B cell (primary cell): Measurements from ENCODE around the gene DTX4. TPM values are rescaled to one million over a fixed set of nuclear protein-coding genes. Genes with fewer than 3 reads are reported as not detected.

Source experiments
- ATAC-seq: fragments of 200-7000 bp; cut with Tn5 transposase; one replicate; pipeline ENCODE4 v1.10.0; 2021; ENCODE audit warnings: low read depth, mild to moderate bottlenecking, moderate number of reproducible peaks, moderate library complexity
- CTCF ChIA-PET: fragments of 350-600 bp; sonication (Branson Sonifier 250); formaldehyde crosslinking; loops from one replicate; lab custom pipeline; 2021; ENCODE audit warnings: antibody characterized with exemption, inconsistent platforms; lab: Charles Lee
- POLR2A ChIA-PET: fragments of 350-600 bp; sonication (Branson Sonifier 250); formaldehyde crosslinking; loops from one replicate; lab custom pipeline; 2021; ENCODE audit warnings: antibody characterized with exemption; lab: Charles Lee
- DNase-seq: peaks from one replicate; pipeline ENCODE4 v3.0.0; 2013
- H2AFZ ChIP-seq: 2 replicates; pipeline ENCODE4 v1.6.1; 2012; ENCODE audit warnings: mild to moderate bottlenecking, low read depth, low read length; ENCODE audit not compliant: insufficient read depth, poor library complexity, severe bottlenecking
- H3K27ac ChIP-seq, 2 donors: 1 replicate in 1 of 2; 2 replicates in 1 of 2; pipeline ENCODE4 v1.5.1; 2012 to 2013; ENCODE audit warnings: low read length in 2 of 2, mild to moderate bottlenecking in 2 of 2, moderate library complexity in 1 of 2
- H3K27me3 ChIP-seq, 4 experiments: fragments of 200-600 bp in 1 of 4; sonication (generic) in 1 of 4; replicated peaks in 1 of 4; 1 replicate in 2 of 4; 2 replicates in 2 of 4; pipeline versions ENCODE4 v1.6.1 to v1.7.0; 2013 to 2016; ENCODE audit warnings: low read length in 3 of 4, mild to moderate bottlenecking in 2 of 4, mixed read lengths in 1 of 4, moderate library complexity in 1 of 4; ENCODE audit not compliant: insufficient read depth in 4 of 4, control insufficient read depth in 3 of 4; ENCODE audit errors: control extremely low read depth in 1 of 4
- H3K36me3 ChIP-seq, 2 experiments: replicated peaks in 1 of 2; 1 replicate in 1 of 2; 2 replicates in 1 of 2; pipeline versions ENCODE4 v1.6.1 to v1.7.1; 2013; ENCODE audit warnings: low read length in 1 of 2; ENCODE audit not compliant: insufficient read depth in 2 of 2, control insufficient read depth in 1 of 2; ENCODE audit errors: control extremely low read depth in 1 of 2, extremely low read depth in 1 of 2
- H3K4me1 ChIP-seq, 2 donors: fragments of 200-600 bp in 1 of 2; sonication (generic) in 1 of 2; 1 replicate in 1 of 2; 2 replicates in 1 of 2; pipeline versions ENCODE4 v1.5.1 to v1.6.1; 2013 to 2017; ENCODE audit warnings: low read length in 2 of 2; ENCODE audit not compliant: control insufficient read depth in 2 of 2, insufficient read depth in 2 of 2
- H3K4me2 ChIP-seq: replicated peaks from 2 replicates; pipeline ENCODE3; 2012; ENCODE audit warnings: mild to moderate bottlenecking, low read depth, low read length; ENCODE audit not compliant: poor library complexity, severe bottlenecking
- H3K4me3 ChIP-seq, 5 experiments: fragments of 200-600 bp in 1 of 5; sonication (generic) in 1 of 5; 1 replicate in 3 of 5; 2 replicates in 2 of 5; pipeline versions ENCODE4 v1.5.1 to v1.7.0; 2011 to 2016; ENCODE audit warnings: low read length in 4 of 5, mild to moderate bottlenecking in 4 of 5, low read depth in 2 of 5, control low read depth in 1 of 5, moderate library complexity in 1 of 5; ENCODE audit not compliant: insufficient read depth in 1 of 5; ENCODE audit errors: control extremely low read depth in 1 of 5, extremely low read depth in 1 of 5
- H3K79me2 ChIP-seq: fragments of 200-600 bp; sonication (generic); one replicate; pipeline ENCODE4 v1.6.0; 2016; ENCODE audit warnings: low read length; ENCODE audit not compliant: control insufficient read depth, insufficient read depth
- H3K9ac ChIP-seq: fragments of 200-600 bp; sonication (generic); 2 replicates; pipeline ENCODE4 v1.6.1; 2017; ENCODE audit warnings: mild to moderate bottlenecking, low read length, moderate library complexity
- H3K9me3 ChIP-seq, 3 donors: one replicate each; pipeline versions ENCODE4 v1.6.1 to v1.7.1; 2013; ENCODE audit warnings: low read length in 2 of 3; ENCODE audit not compliant: control insufficient read depth in 2 of 3, insufficient read depth in 1 of 3; ENCODE audit errors: control extremely low read depth in 1 of 3
- H4K20me1 ChIP-seq: 2 replicates; pipeline ENCODE4 v1.6.0; 2012; ENCODE audit warnings: mild to moderate bottlenecking, low read length; ENCODE audit not compliant: insufficient read depth, control insufficient read depth, poor library complexity, severe bottlenecking
- H3K27ac Mint-ChIP-seq: one replicate; pipeline ENCODE4 v1.8.0; 2021; ENCODE audit warnings: mixed read lengths
- H3K27me3 Mint-ChIP-seq: one replicate; pipeline ENCODE4 v1.8.0; 2021; ENCODE audit warnings: mixed read lengths
- H3K4me1 Mint-ChIP-seq: one replicate; pipeline ENCODE4 v1.8.0; 2021; ENCODE audit warnings: mixed read lengths
- H3K4me3 Mint-ChIP-seq: one replicate; pipeline ENCODE4 v1.8.0; 2021; ENCODE audit warnings: mixed read lengths
- H3K9me3 Mint-ChIP-seq: one replicate; pipeline ENCODE4 v1.8.0; 2022; ENCODE audit warnings: mixed read lengths; ENCODE audit not compliant: insufficient read depth
- CTCF ChIP-seq: fragments of 200-600 bp; IDR thresholded peaks from one replicate; pipeline ENCODE4 v1.8.0; 2022; ENCODE audit warnings: antibody characterized with exemption, mild to moderate bottlenecking
- EZH2 ChIP-seq: IDR thresholded peaks from 2 replicates; pipeline ENCODE4 v1.6.1; 2012; ENCODE audit warnings: borderline replicate concordance, low read depth, mild to moderate bottlenecking, moderate library complexity, low read length; ENCODE audit not compliant: insufficient read depth, poor library complexity, severe bottlenecking
- WGBS: methylation state at CpG from one replicate; pipeline ENCODE4 v1.1.5; 2013; ENCODE audit warnings: missing lambda C conversion rate; ENCODE audit not compliant: insufficient coverage; 5-methylcytosine and 5-hydroxymethylcytosine counted together
- intact Hi-C: fragments of 100-400 bp; cut with micrococcal nuclease; formaldehyde crosslinking; loops from one replicate; pipeline ENCODE4 v1.10.0; 2022
- polyA plus RNA-seq: library from polyadenylated mRNA; depleted of rRNA; stranded (reverse); fragments of >200 nt; gene quantifications from 2 replicates; pipeline ENCODE4 v1.2.3, GENCODE V29; 2012
- total RNA-seq, 2 donors: library from RNA; stranded (reverse); fragments of 120-200 nt in 1 of 2; gene quantifications; 1 replicate in 1 of 2; 2 replicates in 1 of 2; pipeline versions ENCODE4 v1.2.3 to v1.2.4, GENCODE V29; 2013 to 2022

Gene DTX4
- total and polyA plus RNA-seq, 2 donors (not counting 1 experiment from before 2014, with no cell fraction given): 11.7 to 43.3 TPM

DNA sequence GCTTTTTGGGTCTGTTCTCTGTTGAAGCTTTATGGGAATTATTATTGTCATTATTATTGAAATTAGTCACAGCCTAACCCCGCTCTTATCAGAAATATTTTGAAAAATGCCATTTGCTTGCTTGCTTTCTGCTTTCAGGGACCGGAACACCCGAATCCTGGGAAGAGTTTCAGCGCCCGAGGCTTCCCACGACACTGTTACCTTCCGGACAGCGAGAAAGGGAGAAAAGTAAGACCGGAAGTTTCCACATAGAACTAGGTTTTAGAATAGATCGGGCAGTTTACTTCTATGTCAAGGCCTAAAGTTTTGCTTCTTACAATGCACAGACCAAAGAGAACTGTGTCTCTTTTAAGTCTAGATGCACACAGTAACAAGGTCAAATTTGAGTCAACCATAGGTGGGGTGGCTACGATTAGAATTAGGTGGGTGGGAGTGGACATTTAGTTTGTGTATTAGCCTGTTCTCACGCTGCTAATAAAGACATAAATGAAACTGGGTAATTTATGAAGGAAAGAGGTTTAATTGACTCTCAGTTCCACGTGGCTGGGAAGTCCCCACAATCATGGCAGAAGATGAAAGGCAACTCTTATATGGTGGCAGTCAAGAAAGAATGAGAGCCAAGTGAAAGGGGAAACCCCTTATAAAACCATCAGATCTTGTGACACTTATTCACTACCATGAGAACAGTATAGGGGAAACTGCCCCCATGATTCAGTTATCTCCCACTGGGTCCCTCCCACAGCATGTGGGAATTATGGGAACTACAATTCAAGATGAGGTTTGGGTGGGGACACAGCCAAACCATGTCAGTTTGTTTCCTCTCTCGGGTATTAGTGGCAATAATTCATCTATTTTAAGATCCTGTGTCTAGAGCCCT, 27.9 kb downstream of the DTX4 start:
- Histone ChIP-seq H3K9me3 (peaks cover 0 to 4% (median 0%) of the 10 kb centered on the region in 3 donors), H4K20me1 (peaks cover 6% of the 10 kb centered on the region), H3K36me3 (peaks cover 2 to 69% of the 10 kb centered on the region in 2 experiments), H3K4me3 (no peak overlapping the region), H3K27me3 (no peaks in the 10 kb centered on the region), H3K9ac (no peak overlapping the region), H3K4me2 (peak overlapping the region; percentile 16), H3K27ac (peak overlapping the region; percentile 42 to 73), H3K4me1 (peaks cover 52 to 56% of the 10 kb centered on the region in 2 donors), H3K79me2 (peaks cover 41% of the 10 kb centered on the region), H2AFZ (no peak overlapping the region)
- ChIA-PET POLR2A (interaction anchor here (0.8 kb wide), 1 partner anchor 13 kb away, joined by 3 read pairs; the partner anchor contains the start of gene MPEG1), CTCF (interaction anchor here (1.0 to 7.7 kb wide), 12 partner anchors 10 to 229 kb away, joined by 3 to 84 read pairs (median 5); partner anchors contain the start of gene DTX4)
- peak; percentile 77 for DNase-seq
- 91% methylated on average over 11 of the region's 14 CpGs for WGBS
- Mint-ChIP-seq H3K4me1 (peaks cover 91% of the 10 kb centered on the region), H3K27ac (peak overlapping the region; percentile 74), H3K4me3 (peak overlapping the region; percentile 23), H3K27me3 (no peaks in the 10 kb centered on the region), H3K9me3 (no peaks in the 10 kb centered on the region)
- ATAC-seq: peak; percentile 59
- intact Hi-C loops: no loop called here
- no peak for TF ChIP-seq CTCF
- TF ChIP-seq EZH2: no peak

- Histone ChIP-seq H3K9me3 (peaks cover 0 to 4% (median 0%) of the 10 kb centered on the region in 3 donors), H3K4me3 (no peak overlapping the region), H3K79me2 (peaks cover 47% of the 10 kb centered on the region), H3K4me1 (peaks cover 58 to 60% of the 10 kb centered on the region in 2 donors), H3K9ac (no peak overlapping the region), H3K27ac (peak overlapping the region; percentile 42 to 73), H2AFZ (no peak overlapping the region), H3K36me3 (peaks cover 2 to 70% of the 10 kb centered on the region in 2 experiments), H3K4me2 (peak overlapping the region; percentile 1), H3K27me3 (no peaks in the 10 kb centered on the region), H4K20me1 (peaks cover 12% of the 10 kb centered on the region)
- no peaks in the 10 kb centered on the region for H3K9me3 Mint-ChIP-seq
- intact Hi-C loops: no loop called here
- TF ChIP-seq CTCF (no peak), EZH2 (no peak)
- peak overlapping the region; percentile 23 for H3K4me3 Mint-ChIP-seq
- H3K27me3 Mint-ChIP-seq: no peaks in the 10 kb centered on the region
- H3K4me1 Mint-ChIP-seq: peaks cover 95% of the 10 kb centered on the region
- peak overlapping the region; percentile 74 for H3K27ac Mint-ChIP-seq
- DNase-seq: peak; percentile 61
- 13% methylated on average over 2 of the region's 4 CpGs for WGBS
- peak; percentile 72 for ATAC-seq
- CTCF ChIA-PET: interaction anchor here (1.0 to 7.7 kb wide), 6 partner anchors 10 to 73 kb away, joined by 3 to 84 read pairs (median 8); partner anchors contain the start of gene DTX4
- POLR2A ChIA-PET: interaction anchor here (0.8 kb wide), 1 partner anchor 13 kb away, joined by 3 read pairs; the partner anchor contains the start of gene MPEG1
These were observed 28.5 kb downstream of the DTX4 start for GRCh38 chr11:59200423-59200746.
